Measurements from ENCODE around the gene AGBL4. TPM values are rescaled to one million over a fixed set of nuclear protein-coding genes. Genes with fewer than 3 reads are reported as not detected.

Gene AGBL4
- total and polyA plus RNA-seq, 11 donors: 0.40 to 1.4 (median 0.54) TPM; not detected in 3

DNA sequence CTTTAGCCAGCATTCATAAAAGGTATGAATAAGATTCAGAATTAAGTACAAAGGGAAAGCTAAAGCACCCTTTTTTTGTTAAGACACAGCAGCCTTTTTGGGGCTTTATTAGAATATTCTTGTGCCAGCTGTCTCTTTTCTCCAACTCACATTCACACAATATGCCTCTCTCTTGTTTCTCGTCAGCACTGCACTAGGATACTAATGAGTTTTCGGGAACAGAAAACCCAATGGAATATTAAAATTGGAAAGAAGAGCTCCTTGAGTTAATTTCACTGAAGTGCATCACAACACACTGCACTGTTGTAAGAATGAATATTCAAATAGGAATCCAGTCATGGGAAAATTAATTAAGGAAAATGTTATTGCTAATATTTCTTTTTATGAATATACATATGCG is 836.7 kb downstream of the AGBL4 start:
- H3K27me3 ChIP-seq: no peaks in the 10 kb centered on the region
- no peaks in the 10 kb centered on the region for H3K9me3 ChIP-seq
- WGBS, 4 donors: 84 to 93% (median 90%) methylated on average over 3 of the region's 3 CpGs
- no peak overlapping the region for H3K4me3 ChIP-seq
- intact Hi-C loops (cut with DNase I): no loop called here
- ATAC-seq (no peak), DNase-seq (no peak)
- TF ChIP-seq, protein P1, sequence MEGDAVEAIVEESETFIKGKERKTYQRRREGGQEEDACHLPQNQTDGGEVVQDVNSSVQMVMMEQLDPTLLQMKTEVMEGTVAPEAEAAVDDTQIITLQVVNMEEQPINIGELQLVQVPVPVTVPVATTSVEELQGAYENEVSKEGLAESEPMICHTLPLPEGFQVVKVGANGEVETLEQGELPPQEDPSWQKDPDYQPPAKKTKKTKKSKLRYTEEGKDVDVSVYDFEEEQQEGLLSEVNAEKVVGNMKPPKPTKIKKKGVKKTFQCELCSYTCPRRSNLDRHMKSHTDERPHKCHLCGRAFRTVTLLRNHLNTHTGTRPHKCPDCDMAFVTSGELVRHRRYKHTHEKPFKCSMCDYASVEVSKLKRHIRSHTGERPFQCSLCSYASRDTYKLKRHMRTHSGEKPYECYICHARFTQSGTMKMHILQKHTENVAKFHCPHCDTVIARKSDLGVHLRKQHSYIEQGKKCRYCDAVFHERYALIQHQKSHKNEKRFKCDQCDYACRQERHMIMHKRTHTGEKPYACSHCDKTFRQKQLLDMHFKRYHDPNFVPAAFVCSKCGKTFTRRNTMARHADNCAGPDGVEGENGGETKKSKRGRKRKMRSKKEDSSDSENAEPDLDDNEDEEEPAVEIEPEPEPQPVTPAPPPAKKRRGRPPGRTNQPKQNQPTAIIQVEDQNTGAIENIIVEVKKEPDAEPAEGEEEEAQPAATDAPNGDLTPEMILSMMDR (IDR thresholded peaks at IDR 0.05): no peak
- TF ChIP-seq POLR2A (IDR thresholded peaks at IDR 0.05): no peak
- no peaks in the 10 kb centered on the region for H3K36me3 ChIP-seq
- no peaks in the 10 kb centered on the region for H3K4me1 ChIP-seq
- H3K27ac ChIP-seq: no peak overlapping the region

DNA sequence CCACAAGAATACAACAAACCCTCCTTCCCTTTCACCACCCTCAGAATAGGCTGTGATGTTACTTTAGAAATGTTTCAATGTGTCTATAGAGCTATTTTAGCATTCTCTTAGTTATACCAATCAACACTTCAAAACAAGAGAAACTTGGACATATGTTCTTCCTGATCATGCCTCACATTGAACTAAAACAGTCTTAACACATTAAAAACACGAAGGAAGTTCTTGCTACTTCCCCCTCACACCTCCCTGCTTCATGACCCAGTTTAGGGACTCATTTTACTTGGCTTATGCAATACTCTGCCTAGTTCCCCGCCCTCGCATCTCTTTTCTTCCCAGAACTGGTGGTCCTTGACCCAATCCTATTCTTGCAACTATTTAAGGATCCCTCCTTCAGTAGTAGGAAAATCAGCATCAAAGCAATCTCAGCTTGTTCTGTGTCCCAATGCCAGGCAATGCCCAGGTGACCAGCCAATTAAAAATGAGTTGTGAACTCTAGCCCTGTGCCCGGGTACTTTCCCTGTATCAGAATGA is 838.2 kb downstream of the AGBL4 start:
- intact Hi-C loops (cut with DNase I): no loop called here
- H3K36me3 ChIP-seq: no peaks in the 10 kb centered on the region
- no peak overlapping the region for H3K4me3 ChIP-seq
- TF ChIP-seq, protein P1 (IDR thresholded peaks at IDR 0.05): no peak
- TF ChIP-seq POLR2A (IDR thresholded peaks at IDR 0.05): no peak
- H3K27me3 ChIP-seq: no peaks in the 10 kb centered on the region
- H3K4me1 ChIP-seq: no peaks in the 10 kb centered on the region
- no peak for ATAC-seq
- H3K27ac ChIP-seq: no peak overlapping the region
- no peaks in the 10 kb centered on the region for H3K9me3 ChIP-seq
- 76 to 82% (median 80%) methylated on average over 4 of the region's 4 CpGs for WGBS, 4 donors
- no peak for DNase-seq

- ATAC-seq (no peak), DNase-seq (no peak)
- H3K36me3 ChIP-seq: no peaks in the 10 kb centered on the region
- H3K27me3 ChIP-seq: no peaks in the 10 kb centered on the region
- no peaks in the 10 kb centered on the region for H3K9me3 ChIP-seq
- no peaks in the 10 kb centered on the region for H3K4me1 ChIP-seq
- no peak overlapping the region for H3K4me3 ChIP-seq
- H3K27ac ChIP-seq: no peak overlapping the region
- no peak for TF ChIP-seq POLR2A (IDR thresholded peaks at IDR 0.05)
- TF ChIP-seq, protein P1 (IDR thresholded peaks at IDR 0.05): no peak
- intact Hi-C loops (cut with DNase I): no loop called here
These were observed 840.3 kb downstream of the AGBL4 start for GRCh38 chr1:49183489-49183888.

DNA sequence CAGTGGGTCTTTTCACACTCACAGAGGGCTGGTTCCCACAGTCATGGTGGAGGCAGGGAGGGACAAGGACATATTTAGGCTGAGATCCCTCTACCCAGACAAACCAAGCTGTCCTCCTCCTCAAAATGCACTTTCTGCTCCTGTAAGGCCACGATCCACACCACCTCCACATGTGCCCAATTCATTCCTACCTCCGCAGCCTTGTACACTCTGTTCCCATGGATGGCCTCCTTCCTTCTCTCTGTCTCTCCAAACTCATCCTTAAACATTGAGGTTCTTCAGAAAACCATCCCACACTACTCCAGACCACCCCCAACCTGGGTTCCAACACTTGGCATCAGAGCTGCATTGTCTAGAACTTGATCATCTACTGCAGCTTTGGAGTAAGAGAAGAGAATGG is 842.7 kb downstream of the AGBL4 start:
- Histone ChIP-seq H3K27ac (no peak overlapping the region), H3K36me3 (no peaks in the 10 kb centered on the region), H3K27me3 (no peaks in the 10 kb centered on the region), H3K9me3 (no peaks in the 10 kb centered on the region), H3K4me3 (no peak overlapping the region), H3K4me1 (no peaks in the 10 kb centered on the region)
- TF ChIP-seq, protein P1 (IDR thresholded peaks at IDR 0.05): no peak
- TF ChIP-seq POLR2A (IDR thresholded peaks at IDR 0.05): no peak
- DNase-seq (no peak), ATAC-seq (no peak)
- WGBS, 4 donors: 80 to 86% (median 83%) methylated on average over 2 of the region's 2 CpGs
- intact Hi-C loops (cut with DNase I): no loop called here

Data from heart left ventricle (tissue), 16 donors.